Panc1 (cell line): ENCODE data around the gene ROR1.

ENCODE experiments used
- CTCF ChIP-seq: fragments of 450-650 bp; IDR thresholded peaks from 2 replicates; pipeline ENCODE4 v1.5.1; 2017; ENCODE audit warnings: mild to moderate bottlenecking
- POLR2AphosphoS5 ChIP-seq: IDR thresholded peaks from 2 replicates; pipeline ENCODE4 v1.6.1; 2012; ENCODE audit warnings: mild to moderate bottlenecking, low read depth, low read length, moderate library complexity
- REST ChIP-seq, 2 experiments: IDR thresholded peaks; 2 replicates each; pipeline ENCODE4 v1.6.1; 2011 to 2012; ENCODE audit warnings: low read depth in 2 of 2, control low read depth in 1 of 2, low read length in 1 of 2, mild to moderate bottlenecking in 1 of 2, moderate library complexity in 1 of 2; ENCODE audit not compliant: insufficient read depth in 1 of 2

- peak; percentile 87 for TF ChIP-seq POLR2AphosphoS5
- no peak for TF ChIP-seq REST (IDR thresholded peaks at IDR 0.05; ENCODE audit: insufficient read depth in 1 of 2, low read depth in 2 of 2, low read length in 1 of 2)
- TF ChIP-seq CTCF = no peak
Observed at GRCh38 chr1:63731117-63732043, 42.4 kb upstream of the ROR1 start.
